ENCODE measurements around the gene HSPA5.

GRCh38 chr9:125214186-125214585 is 27.0 kb downstream of the HSPA5 start:
- TF ChIP-seq REST (IDR thresholded peaks at IDR 0.05; ENCODE audit: insufficient read depth in 1 of 2, low read depth in 2 of 2, low read length in 2 of 2) (no peak), FOXP2 (optimal IDR thresholded peaks at IDR 0.05; ENCODE audit: borderline replicate concordance, extremely low read depth, extremely low read length, insufficient read depth) (no peak), POLR2AphosphoS5 (IDR thresholded peaks at IDR 0.05; ENCODE audit: low read depth, low read length) (no peak), TAF1 (IDR thresholded peaks at IDR 0.05; ENCODE audit: borderline replicate concordance, insufficient read depth, low read length) (no peak)

Data from PFSK-1 (cell line).